ENCODE measurements around the gene C16orf96. TPM values are rescaled to one million over a fixed set of nuclear protein-coding genes. Genes with fewer than 3 reads are reported as not detected.

The C16orf96 gene
- total and polyA plus RNA-seq, 10 donors = 0.06 to 0.33 (median 0.21) TPM

GRCh38 chr16:4578961-4579530 is 22.9 kb downstream of the C16orf96 start:
- H3K9me3 ChIP-seq = no peaks in the 10 kb centered on the region
- H3K36me3 ChIP-seq = no peaks in the 10 kb centered on the region
- intact Hi-C loops (cut with DNase I; ENCODE audit: low total_unique reads) = no loop called here
- 83 to 91% (median 88%) methylated on average over 9 to 13 of the region's 13 CpGs for WGBS, 5 donors
- H3K4me1 ChIP-seq = peaks cover 0 to 12% (median 0%) of the 10 kb centered on the region in 6 donors
- TF ChIP-seq, protein P1, sequence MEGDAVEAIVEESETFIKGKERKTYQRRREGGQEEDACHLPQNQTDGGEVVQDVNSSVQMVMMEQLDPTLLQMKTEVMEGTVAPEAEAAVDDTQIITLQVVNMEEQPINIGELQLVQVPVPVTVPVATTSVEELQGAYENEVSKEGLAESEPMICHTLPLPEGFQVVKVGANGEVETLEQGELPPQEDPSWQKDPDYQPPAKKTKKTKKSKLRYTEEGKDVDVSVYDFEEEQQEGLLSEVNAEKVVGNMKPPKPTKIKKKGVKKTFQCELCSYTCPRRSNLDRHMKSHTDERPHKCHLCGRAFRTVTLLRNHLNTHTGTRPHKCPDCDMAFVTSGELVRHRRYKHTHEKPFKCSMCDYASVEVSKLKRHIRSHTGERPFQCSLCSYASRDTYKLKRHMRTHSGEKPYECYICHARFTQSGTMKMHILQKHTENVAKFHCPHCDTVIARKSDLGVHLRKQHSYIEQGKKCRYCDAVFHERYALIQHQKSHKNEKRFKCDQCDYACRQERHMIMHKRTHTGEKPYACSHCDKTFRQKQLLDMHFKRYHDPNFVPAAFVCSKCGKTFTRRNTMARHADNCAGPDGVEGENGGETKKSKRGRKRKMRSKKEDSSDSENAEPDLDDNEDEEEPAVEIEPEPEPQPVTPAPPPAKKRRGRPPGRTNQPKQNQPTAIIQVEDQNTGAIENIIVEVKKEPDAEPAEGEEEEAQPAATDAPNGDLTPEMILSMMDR (IDR thresholded peaks at IDR 0.05 in 8 of 11, conservative IDR thresholded peaks at IDR 0.05 in 3 of 11) = no peak
- no peak for TF ChIP-seq POLR2A (IDR thresholded peaks at IDR 0.05)
- no peak for TF ChIP-seq POLR2AphosphoS5 (IDR thresholded peaks at IDR 0.05)
- no peak overlapping the region for H3K4me3 ChIP-seq
- no peak for DNase-seq
- peaks cover 0 to 10% (median 0%) of the 10 kb centered on the region in 7 donors for H3K27me3 ChIP-seq (replicated peaks in 1 of 7)
- no peak overlapping the region for H3K27ac ChIP-seq

GRCh38 chr16:4580250-4580649 is 24.1 kb downstream of the C16orf96 start:
- intact Hi-C loops (cut with DNase I; ENCODE audit: low total_unique reads) = no loop called here
- 69 to 86% (median 71%) methylated on average over 6 of the region's 6 CpGs for WGBS, 5 donors
- no peak for TF ChIP-seq POLR2A (IDR thresholded peaks at IDR 0.05)
- TF ChIP-seq, protein P1 (IDR thresholded peaks at IDR 0.05 in 8 of 11, conservative IDR thresholded peaks at IDR 0.05 in 3 of 11) = no peak
- no peak for TF ChIP-seq POLR2AphosphoS5 (IDR thresholded peaks at IDR 0.05)

GRCh38 chr16:4583906-4584305 is 27.8 kb downstream of the C16orf96 start:
- peaks cover 0 to 16% (median 0%) of the 10 kb centered on the region in 7 donors for H3K27me3 ChIP-seq (replicated peaks in 1 of 7)
- H3K9me3 ChIP-seq = peaks cover 0 to 10% (median 9%) of the 10 kb centered on the region in 8 donors
- no peaks in the 10 kb centered on the region for H3K36me3 ChIP-seq
- H3K4me1 ChIP-seq = peaks cover 0 to 7% (median 2%) of the 10 kb centered on the region in 6 donors
- intact Hi-C loops (cut with DNase I; ENCODE audit: low total_unique reads) = no loop called here
- no peak for DNase-seq
- WGBS, 5 donors = 56 to 84% (median 70%) methylated on average over 4 of the region's 4 CpGs
- no peak overlapping the region for H3K4me3 ChIP-seq
- TF ChIP-seq POLR2A (IDR thresholded peaks at IDR 0.05) (no peak), POLR2AphosphoS5 (IDR thresholded peaks at IDR 0.05) (no peak)
- TF ChIP-seq, protein P1 (IDR thresholded peaks at IDR 0.05 in 8 of 11, conservative IDR thresholded peaks at IDR 0.05 in 3 of 11) = no peak
- H3K27ac ChIP-seq = no peak overlapping the region

More at GRCh38 chr16:4580250-4580649, 24.1 kb downstream of the C16orf96 start:
- peaks cover 0 to 3% (median 0%) of the 10 kb centered on the region in 7 donors for H3K27me3 ChIP-seq (replicated peaks in 1 of 7)
- peaks cover 0 to 4% (median under 1%) of the 10 kb centered on the region in 6 donors for H3K4me1 ChIP-seq
- H3K36me3 ChIP-seq = no peaks in the 10 kb centered on the region
- no peak overlapping the region for H3K27ac ChIP-seq
- no peaks in the 10 kb centered on the region for H3K9me3 ChIP-seq
- H3K4me3 ChIP-seq = no peak overlapping the region
- DNase-seq = no peak

- Histone ChIP-seq H3K4me3 (no peak overlapping the region), H3K36me3 (no peaks in the 10 kb centered on the region), H3K4me1 (peaks cover 0 to 7% (median 2%) of the 10 kb centered on the region in 6 donors), H3K9me3 (peaks cover 0 to 10% (median 9%) of the 10 kb centered on the region in 8 donors), H3K27me3 (replicated peaks in 1 of 7) (peaks cover 0 to 16% (median 0%) of the 10 kb centered on the region in 7 donors), H3K27ac (no peak overlapping the region)
- no peak for TF ChIP-seq POLR2A (IDR thresholded peaks at IDR 0.05)
- TF ChIP-seq, protein P1 (IDR thresholded peaks at IDR 0.05 in 8 of 11, conservative IDR thresholded peaks at IDR 0.05 in 3 of 11) = no peak
- TF ChIP-seq POLR2AphosphoS5 (IDR thresholded peaks at IDR 0.05) = no peak
- 60 to 71% (median 66%) methylated on average over 7 of the region's 7 CpGs for WGBS, 5 donors
- no peak for DNase-seq
- intact Hi-C loops (cut with DNase I; ENCODE audit: low total_unique reads) = no loop called here
Measured at GRCh38 chr16:4586291-4586690, 30.2 kb downstream of the C16orf96 start.

Measured in spleen (tissue), 11 donors.